CD4-positive, alpha-beta T cell treated with Interleukin-4 for 1 hour (primary cell): ENCODE data around the gene MAMLD1.

Experiments used
- DNase-seq, 2 donors: peaks; one replicate each; pipeline ENCODE4 v3.0.0-alpha.2; 2020 to 2022

MAMLD1 gene

GRCh38 chrX:150408007-150408406 is 44.9 kb downstream of the MAMLD1 start:
- no peak for DNase-seq

GRCh38 chrX:150408561-150408960 is 45.4 kb downstream of the MAMLD1 start:
- DNase-seq = no peak

- DNase-seq = no peak
These were observed 46.4 kb downstream of the MAMLD1 start for GRCh38 chrX:150409486-150409885.

GRCh38 chrX:150409964-150410363 is 46.8 kb downstream of the MAMLD1 start:
- DNase-seq = no peak

- peak in 1 of 2 donors; percentile 57 for DNase-seq
These were observed 47.4 kb downstream of the MAMLD1 start for GRCh38 chrX:150410513-150410912.

- DNase-seq = no peak
These were observed 48.5 kb downstream of the MAMLD1 start for GRCh38 chrX:150411656-150412055.

DNA sequence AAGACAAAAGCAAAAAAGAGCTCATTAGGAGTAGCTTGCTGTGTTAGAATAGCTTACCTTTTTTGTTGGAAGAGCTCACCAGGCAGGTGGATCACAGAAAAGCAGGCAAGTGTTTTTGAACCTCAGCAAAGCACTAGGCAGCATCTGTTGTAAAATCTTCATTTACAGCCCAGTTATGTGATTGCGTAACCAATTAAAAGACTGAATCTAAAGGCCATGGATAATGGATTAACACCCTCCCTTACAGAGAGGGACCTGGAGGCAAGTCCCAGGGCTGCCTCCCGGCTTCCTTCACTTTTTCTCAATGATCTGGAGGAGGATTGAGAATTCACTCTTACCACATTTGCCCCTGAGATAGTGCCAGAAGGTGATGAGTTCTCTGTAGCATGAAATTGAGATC is 51.1 kb downstream of the MAMLD1 start:
- no peak for DNase-seq

- no peak for DNase-seq
These were observed 53.4 kb downstream of the MAMLD1 start for GRCh38 chrX:150416469-150416868.

DNA sequence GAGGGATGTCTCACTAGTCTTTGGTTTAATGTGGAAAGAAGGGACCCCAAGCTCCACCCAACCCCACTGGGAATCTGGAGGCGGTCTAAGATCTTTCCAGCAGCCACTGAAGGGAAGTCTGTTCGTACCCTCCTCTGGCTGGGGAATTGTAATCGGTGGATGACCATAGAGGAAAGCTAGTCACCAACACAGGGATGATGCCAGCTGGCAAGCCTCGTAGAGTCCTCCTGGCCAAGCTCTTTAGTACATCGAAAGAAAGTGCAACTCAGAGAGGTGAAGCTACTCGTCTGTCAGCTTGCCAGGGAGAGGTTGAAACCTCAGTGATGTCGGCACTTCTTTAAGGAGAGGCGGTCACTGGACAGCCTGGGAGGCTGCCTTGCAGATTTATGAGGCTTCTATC is 58.7 kb downstream of the MAMLD1 start:
- DNase-seq = no peak

GRCh38 chrX:150429594-150429993 is 66.5 kb downstream of the MAMLD1 start:
- no peak for DNase-seq

- DNase-seq = no peak
These were observed 73.1 kb downstream of the MAMLD1 start for GRCh38 chrX:150436195-150436594.

DNA sequence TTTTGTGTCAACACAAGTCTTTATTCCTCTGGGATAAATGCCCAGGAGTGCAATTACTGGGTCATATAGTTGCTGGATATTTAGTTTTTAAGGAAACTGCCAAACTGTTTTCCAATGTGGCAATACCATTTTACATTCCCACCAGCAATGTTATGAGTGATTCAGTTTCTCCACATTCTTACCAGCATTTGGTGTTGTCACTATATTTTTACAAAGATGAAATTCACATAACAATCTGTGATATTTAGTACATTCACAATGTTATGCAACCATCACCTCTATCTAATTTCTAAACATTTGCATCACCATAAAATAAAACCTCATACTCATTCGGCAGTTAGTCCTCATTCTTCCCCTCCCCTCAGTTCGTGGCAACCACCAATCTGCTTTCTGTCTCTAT is 75.0 kb downstream of the MAMLD1 start:
- DNase-seq = no peak

DNA sequence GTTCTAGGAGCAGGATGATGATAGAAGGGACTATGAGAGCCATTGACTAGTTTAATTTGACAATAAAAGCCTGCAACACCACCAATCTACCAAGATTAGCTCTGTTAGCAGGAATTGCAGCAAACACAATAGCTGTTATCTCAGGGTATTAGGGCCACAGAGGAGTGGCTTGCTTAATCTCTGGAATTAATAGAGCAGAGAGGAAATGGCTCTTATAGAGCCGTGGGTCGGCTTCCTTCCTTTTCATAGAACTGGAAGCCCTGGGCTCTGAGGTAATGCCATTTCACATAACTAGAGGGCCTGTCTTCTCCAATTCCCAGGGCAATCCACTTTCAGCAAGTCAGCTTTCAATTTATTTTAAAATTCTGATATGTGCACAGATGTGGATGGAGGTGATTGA is 83.0 kb downstream of the MAMLD1 start:
- DNase-seq = no peak

DNA sequence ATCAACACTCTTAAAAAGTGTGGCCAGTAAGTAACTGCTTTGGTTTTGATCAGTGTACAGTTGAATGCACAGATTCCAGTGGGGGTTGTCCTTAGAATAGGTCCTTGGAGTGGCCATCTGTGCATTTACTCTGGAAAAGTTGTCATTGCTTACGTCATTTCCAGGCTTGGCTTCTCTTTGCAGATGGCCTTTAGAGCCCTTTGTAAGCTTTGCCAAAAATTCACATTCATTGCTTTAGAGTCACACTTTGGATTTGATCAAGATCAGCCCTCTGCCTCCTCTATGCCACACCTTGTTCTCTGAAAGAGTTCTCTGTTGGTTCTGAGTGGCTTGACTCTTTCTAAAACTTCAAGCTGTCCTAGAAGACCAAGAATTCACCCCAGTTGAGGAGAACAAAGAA is 83.9 kb downstream of the MAMLD1 start:
- DNase-seq = no peak

GRCh38 chrX:150449313-150449712 is 86.2 kb downstream of the MAMLD1 start:
- DNase-seq = no peak

DNA sequence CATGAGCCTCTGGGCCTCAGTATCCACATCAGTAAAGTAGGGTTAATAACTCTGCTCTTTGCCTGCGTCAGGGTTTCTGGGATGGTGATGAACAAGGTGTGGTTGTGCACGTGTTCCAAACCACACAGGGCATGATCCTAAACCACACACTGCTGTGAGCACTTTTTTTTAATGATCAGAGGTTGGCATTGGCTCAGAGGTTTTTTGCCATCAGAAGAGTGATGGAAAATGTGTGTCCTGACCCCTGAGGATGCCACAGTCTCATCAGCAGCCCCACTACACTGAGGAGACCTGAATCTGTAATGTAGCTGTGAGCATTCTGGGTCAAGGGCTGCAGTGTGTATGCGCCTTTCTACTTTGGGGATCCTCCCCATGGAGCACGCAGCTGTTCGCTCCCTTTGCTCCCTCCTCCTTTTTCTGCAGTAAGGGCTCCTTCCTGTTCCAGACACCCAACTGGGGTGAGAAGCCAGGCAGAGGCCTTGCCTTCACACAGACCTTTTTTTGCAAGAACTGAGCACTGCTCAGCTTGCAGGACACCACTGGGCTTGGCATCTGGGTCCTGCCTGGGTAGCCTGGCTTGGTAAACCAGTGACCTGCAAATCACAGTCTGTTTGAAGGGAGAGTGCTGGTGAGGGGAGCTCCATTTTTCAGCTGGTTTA is 87.5 kb downstream of the MAMLD1 start:
- no peak for DNase-seq

GRCh38 chrX:150451953-150452352 is 88.8 kb downstream of the MAMLD1 start:
- no peak for DNase-seq

- no peak for DNase-seq
These were observed 91.0 kb downstream of the MAMLD1 start for GRCh38 chrX:150454083-150454482.

- no peak for DNase-seq
These were observed 91.5 kb downstream of the MAMLD1 start for GRCh38 chrX:150454508-150455214.

- no peak for DNase-seq
These were observed 92.1 kb downstream of the MAMLD1 start for GRCh38 chrX:150455215-150455608.

GRCh38 chrX:150456466-150456865 is 93.3 kb downstream of the MAMLD1 start:
- no peak for DNase-seq

GRCh38 chrX:150456941-150457340 is 93.8 kb downstream of the MAMLD1 start:
- DNase-seq = no peak

DNA sequence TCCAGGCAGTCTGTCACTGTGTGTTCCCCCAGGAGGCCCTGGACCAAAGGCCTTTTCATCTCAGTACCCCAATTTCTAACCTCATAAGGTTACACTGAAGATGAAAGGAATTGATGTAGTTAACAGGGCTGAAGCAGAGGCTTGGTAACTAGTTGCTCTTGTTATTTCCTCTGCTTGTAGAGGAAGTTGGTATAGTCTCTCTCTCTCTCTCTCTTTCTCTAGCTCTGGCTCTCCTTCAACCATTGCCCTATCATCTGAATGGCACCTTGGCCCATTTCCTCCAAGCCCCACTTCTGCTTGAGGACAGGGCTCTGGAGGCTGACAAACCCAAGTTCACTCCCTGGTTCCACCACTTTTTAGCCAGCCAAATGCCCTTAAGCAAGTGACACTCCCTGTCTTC is 96.1 kb downstream of the MAMLD1 start:
- DNase-seq = no peak

- DNase-seq = no peak
These were observed 96.9 kb downstream of the MAMLD1 start for GRCh38 chrX:150460063-150460462.

GRCh38 chrX:150460781-150461180 is 97.7 kb downstream of the MAMLD1 start:
- no peak for DNase-seq
